ENCODE results near the gene FBXO34. TPM values are rescaled to one million over a fixed set of nuclear protein-coding genes. Genes with fewer than 3 reads are reported as not detected.
A peak's percentile ranks its signal among the peaks of the same experiment; 100 is the strongest.
"Not testable (repeated sequence)": the region's sequence is repeated elsewhere in the genome, so short reads cannot be mapped to it uniquely, and the experiment has no call there.

The FBXO34 gene
- total and polyA plus RNA-seq, 5 donors = 10.2 to 30.0 (median 24.3) TPM

DNA sequence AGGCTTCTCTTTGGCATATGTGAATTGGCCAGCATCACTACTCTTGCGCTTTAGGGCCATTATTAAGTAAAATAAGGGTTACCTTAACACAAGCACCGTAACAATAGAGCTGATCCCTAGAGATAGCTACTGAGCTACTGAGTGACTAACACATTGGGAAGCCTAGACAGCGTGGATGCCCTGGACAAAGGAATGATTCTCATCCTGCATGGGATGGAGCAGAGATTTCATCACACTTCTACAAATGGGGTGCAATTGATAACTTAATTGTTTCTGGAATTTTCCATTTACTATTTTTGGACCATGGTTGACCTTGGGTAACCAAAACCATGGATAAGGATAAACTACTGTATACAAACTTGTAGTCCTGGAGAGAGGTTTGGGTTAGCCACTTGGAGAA lies 57.1 kb downstream of the FBXO34 start:
- peaks cover 4% of the 10 kb centered on the region for H3K4me1 ChIP-seq (ENCODE audit: control insufficient read depth, insufficient read depth, low read length)
- no peak overlapping the region for H3K4me3 ChIP-seq (ENCODE audit: low read length)
- ATAC-seq (peak in 1 of 2 donors; percentile 45), DNase-seq (no peak)
- WGBS = 81% methylated on average over 3 of the region's 3 CpGs
- no peaks in the 10 kb centered on the region for H3K9me3 ChIP-seq (ENCODE audit: control insufficient read depth, low read length)
- intact Hi-C loops (cut with DNase I) = no loop called here
- no peak overlapping the region for H3K27ac ChIP-seq (ENCODE audit: low read length)
- H3K27me3 ChIP-seq (ENCODE audit: control insufficient read depth, insufficient read depth) = no peaks in the 10 kb centered on the region

DNA sequence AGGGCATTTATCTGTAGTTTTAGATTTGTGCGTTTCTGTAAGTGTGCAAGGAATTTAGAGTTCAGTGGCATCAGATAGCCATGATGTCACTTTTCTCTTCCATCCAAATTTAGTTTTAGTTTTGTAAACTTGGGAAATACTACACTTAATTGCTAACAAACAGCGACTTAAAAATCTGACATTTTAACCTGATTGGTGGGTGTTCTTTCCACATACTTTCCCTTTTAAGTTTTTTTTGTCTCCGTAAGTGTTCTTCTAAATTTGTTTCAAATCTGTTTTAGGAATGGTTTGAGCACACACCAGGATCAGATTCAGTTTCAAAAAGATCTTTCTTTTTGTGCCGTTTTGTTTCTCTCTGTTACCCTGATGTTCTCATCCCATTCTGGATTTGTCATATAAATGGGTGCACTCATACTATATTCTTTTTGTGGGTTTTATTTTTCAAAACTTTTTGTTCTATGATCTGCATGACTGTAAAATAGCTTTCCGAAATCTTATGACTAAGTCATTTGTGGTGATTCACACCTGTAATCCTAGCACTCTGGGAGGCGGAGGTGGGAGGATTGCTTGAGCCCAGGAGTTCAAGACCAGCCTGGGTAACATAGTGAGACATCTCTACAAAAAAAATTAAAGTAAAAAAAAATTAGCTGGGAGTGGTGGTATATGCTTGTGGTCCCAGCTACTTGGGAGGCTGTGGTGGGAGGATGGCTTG lies 58.9 kb downstream of the FBXO34 start:
- Histone ChIP-seq H3K27me3 (ENCODE audit: control insufficient read depth, insufficient read depth) (no peaks in the 10 kb centered on the region), H3K4me3 (ENCODE audit: low read length) (no peak overlapping the region), H3K9me3 (ENCODE audit: control insufficient read depth, low read length) (no peaks in the 10 kb centered on the region), H3K4me1 (ENCODE audit: control insufficient read depth, insufficient read depth, low read length) (peaks cover 4% of the 10 kb centered on the region), H3K27ac (ENCODE audit: low read length) (no peak overlapping the region)
- WGBS = 61% methylated on average over 6 of the region's 6 CpGs
- ATAC-seq = no peak
- intact Hi-C loops (cut with DNase I) = no loop called here
- DNase-seq = no peak

DNA sequence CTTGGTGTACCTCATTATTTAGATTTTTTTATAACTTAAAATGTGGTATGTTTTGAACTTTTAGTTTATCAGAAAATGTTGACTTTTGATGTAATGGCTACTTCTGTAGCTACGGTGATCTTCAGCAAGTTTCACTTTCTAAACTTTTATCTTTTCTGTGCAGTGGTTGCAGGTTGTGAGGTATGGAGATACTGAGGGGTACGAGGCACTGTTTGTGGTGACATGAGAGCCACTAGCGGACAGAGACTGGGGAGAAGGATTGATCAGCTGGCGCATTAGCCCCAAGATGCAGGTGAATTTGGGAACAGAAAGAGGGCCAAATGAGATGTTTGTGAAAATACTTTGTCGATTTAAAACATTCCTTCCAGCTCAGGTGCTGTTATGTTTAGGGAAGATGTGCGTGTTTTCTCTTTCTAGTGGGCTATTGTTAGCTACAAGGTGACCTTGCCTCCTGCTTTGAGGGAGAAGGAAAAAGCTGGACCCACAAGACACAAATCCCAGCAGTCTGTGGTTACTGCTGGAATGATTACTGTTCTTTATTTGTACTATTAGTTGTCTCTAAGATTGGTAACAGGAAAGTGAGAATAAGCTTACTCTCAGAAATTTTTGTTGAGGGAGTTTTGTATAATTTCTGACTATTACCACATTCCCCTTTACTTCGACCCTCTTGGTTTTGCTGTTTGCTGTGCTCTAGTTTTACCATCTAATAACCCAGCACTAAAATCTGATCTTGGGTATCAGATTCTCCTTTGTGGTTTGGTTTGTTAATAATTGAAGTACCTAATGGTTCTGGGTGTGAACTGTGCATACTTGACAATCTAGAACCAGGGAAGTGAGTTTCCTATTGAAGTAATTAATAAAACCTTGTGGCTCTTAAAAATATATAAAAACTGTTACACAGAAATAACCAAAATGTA lies 61.7 kb downstream of the FBXO34 start:
- intact Hi-C loops (cut with DNase I) = no loop called here
- ATAC-seq = no peak
- H3K27ac ChIP-seq (ENCODE audit: low read length) = peak overlapping the region; percentile 19

DNA sequence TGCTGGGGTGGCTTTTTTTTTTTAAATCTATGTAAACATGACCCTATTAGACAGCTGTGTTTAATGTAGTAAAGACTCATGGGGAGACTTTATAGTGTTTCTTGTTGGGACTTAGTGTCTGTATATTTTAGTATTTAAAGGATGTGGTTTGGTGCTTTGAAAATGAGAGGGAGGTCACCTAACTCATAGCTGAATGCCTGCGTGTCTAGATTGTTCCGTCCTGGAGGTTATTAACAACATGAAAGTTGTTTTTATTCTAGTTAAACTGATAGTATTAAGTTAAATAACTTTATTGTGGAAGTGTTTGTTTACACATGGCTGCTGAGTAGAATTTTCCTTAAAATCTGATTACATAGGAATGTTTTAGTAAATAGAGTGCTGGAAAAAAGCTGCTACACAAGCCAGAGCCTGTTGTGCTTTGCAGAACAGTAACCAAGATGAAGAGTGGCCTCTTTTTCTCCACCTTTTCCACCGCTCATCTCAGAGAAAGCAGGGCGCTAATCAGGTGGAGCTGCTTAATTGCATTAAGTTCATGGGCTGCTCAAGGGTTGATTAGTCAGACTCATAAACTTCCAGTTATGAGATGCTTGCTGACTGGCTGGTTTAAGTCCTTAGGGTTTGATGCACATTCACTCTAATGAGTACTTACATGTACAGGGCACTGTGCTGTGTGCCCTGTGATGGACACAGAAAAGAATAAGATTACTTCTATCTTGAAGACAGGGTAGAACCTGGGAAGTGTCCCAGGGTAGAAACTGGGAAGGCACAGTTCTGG lies 62.7 kb downstream of the FBXO34 start:
- Histone ChIP-seq H3K9me3 (ENCODE audit: control insufficient read depth, low read length) (no peaks in the 10 kb centered on the region), H3K4me3 (ENCODE audit: low read length) (no peak overlapping the region), H3K4me1 (ENCODE audit: control insufficient read depth, insufficient read depth, low read length) (peaks cover 2% of the 10 kb centered on the region), H3K27me3 (ENCODE audit: control insufficient read depth, insufficient read depth) (no peaks in the 10 kb centered on the region), H3K27ac (ENCODE audit: low read length) (no peak overlapping the region)
- ATAC-seq = peak; percentile 15 to 50
- DNase-seq = no peak
- intact Hi-C loops (cut with DNase I) = no loop called here
- WGBS = 80% methylated on average over 4 of the region's 4 CpGs

More for the DNA sequence above, 61.7 kb downstream of the FBXO34 start:
- Histone ChIP-seq H3K9me3 (ENCODE audit: control insufficient read depth, low read length) (no peaks in the 10 kb centered on the region), H3K27me3 (ENCODE audit: control insufficient read depth, insufficient read depth) (no peaks in the 10 kb centered on the region), H3K4me1 (ENCODE audit: control insufficient read depth, insufficient read depth, low read length) (peaks cover 4% of the 10 kb centered on the region), H3K4me3 (ENCODE audit: low read length) (no peak overlapping the region)
- 77% methylated on average over 7 of the region's 7 CpGs for WGBS
- no peak for DNase-seq

DNA sequence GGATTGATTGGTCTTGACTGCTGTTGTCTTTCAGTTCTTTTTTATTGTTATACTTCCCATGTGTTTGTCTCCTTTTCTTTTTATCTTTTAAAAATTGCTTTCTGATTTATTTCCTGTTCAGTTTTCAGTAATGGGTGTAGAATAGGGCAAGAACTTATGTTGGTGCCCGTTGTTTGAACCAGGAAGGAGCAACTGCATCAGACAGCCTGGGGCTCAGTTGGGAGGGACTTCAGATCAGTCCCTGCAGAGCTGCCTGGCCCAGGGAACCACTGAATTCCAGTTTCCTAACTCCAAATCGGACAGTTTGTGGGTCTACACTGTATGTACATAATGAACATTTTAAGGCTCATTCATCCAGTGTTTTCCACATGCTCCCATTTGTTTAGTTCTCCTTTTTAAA lies 64.9 kb downstream of the FBXO34 start:
- no peaks in the 10 kb centered on the region for H3K9me3 ChIP-seq (ENCODE audit: control insufficient read depth, low read length)
- 45% methylated on average over 2 of the region's 2 CpGs for WGBS
- no peak overlapping the region for H3K27ac ChIP-seq (ENCODE audit: low read length)
- intact Hi-C loops (cut with DNase I) = no loop called here
- H3K4me3 ChIP-seq (ENCODE audit: low read length) = no peak overlapping the region
- DNase-seq = no peak
- peaks cover 2% of the 10 kb centered on the region for H3K4me1 ChIP-seq (ENCODE audit: control insufficient read depth, insufficient read depth, low read length)
- peak; percentile 49 to 69 for ATAC-seq
- no peaks in the 10 kb centered on the region for H3K27me3 ChIP-seq (ENCODE audit: control insufficient read depth, insufficient read depth)

DNA sequence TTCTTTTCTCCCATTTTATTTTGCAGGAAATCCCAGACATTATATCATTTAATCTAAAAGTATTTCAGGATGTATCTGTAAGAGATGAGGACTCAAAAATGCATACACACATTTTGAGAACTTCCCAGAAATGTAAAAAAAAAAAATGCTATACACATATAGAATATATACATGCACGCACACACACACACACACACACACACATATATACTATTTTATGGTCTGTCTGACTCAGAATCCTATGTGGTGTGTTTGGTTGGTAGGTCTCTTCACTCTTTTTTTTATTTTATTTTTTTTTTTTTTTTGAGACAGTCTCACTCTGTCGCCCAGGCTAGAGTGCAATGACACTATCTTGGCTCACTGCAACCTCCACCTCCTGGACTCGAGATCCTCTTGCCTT lies 65.5 kb downstream of the FBXO34 start:
- no peaks in the 10 kb centered on the region for H3K27me3 ChIP-seq (ENCODE audit: control insufficient read depth, insufficient read depth)
- 92% methylated on average over 3 of the region's 3 CpGs for WGBS
- intact Hi-C loops (cut with DNase I) = no loop called here
- H3K4me1 ChIP-seq (ENCODE audit: control insufficient read depth, insufficient read depth, low read length) = peaks cover 2% of the 10 kb centered on the region
- ATAC-seq (no peak), DNase-seq (no peak)
- no peak overlapping the region for H3K4me3 ChIP-seq (ENCODE audit: low read length)
- H3K27ac ChIP-seq (ENCODE audit: low read length) = no peak overlapping the region
- H3K9me3 ChIP-seq (ENCODE audit: control insufficient read depth, low read length) = no peaks in the 10 kb centered on the region

DNA sequence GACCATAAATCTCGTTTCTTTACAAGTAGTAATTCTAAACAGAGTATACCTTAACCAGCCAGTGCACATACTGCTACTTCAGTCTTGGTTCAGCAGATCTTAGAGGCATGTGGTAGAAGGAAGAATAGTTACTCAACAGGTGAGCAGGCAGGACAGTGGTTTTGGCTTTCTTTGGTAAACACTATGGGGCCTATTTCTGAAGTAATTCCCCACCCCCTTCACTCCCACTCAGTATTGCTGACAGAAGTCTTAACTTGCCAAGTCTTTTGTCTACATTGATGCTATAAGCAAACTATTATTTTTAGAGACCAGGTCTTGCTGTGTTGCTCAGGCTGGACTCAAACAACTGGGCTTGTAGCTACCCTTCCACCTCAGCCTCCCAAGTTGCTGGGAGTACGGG lies 68.5 kb downstream of the FBXO34 start:
- WGBS = 66% methylated on average over 2 of the region's 2 CpGs
- Histone ChIP-seq H3K9me3 (ENCODE audit: control insufficient read depth, low read length) (no peaks in the 10 kb centered on the region), H3K4me3 (ENCODE audit: low read length) (no peak overlapping the region), H3K27me3 (ENCODE audit: control insufficient read depth, insufficient read depth) (no peaks in the 10 kb centered on the region), H3K4me1 (ENCODE audit: control insufficient read depth, insufficient read depth, low read length) (peaks cover 2% of the 10 kb centered on the region), H3K27ac (ENCODE audit: low read length) (no peak overlapping the region)
- DNase-seq = no peak
- no peak for ATAC-seq
- intact Hi-C loops (cut with DNase I) = loop anchor here in 1 of 4 donors (10.0 kb wide), 1 partner anchor 65 kb away; the partner anchor contains the start of gene FBXO34

DNA sequence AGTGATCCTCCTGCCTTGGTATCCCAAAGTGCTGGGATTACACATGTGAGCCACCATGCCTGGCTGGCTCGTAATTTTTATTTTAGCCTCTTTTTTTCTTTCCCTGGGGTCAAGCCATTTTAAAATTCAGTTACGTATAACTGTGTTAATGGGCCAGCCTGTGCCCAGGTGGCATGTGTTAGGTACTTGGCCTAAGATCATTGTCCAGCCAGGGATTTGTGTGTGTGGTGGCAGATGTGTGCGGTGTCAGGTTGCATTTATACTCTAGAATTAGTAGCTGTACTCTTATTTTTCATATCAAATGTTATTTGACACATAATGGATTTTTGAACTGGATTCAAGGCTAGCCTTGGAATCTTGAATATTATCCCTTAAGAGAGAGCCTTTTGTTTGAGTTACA lies 69.3 kb downstream of the FBXO34 start:
- ATAC-seq = no peak
- intact Hi-C loops (cut with DNase I) = loop anchor here in 1 of 4 donors (10.0 kb wide), 1 partner anchor 66 kb away; the partner anchor contains the start of gene FBXO34
- WGBS = 88% methylated on average over 3 of the region's 3 CpGs

DNA sequence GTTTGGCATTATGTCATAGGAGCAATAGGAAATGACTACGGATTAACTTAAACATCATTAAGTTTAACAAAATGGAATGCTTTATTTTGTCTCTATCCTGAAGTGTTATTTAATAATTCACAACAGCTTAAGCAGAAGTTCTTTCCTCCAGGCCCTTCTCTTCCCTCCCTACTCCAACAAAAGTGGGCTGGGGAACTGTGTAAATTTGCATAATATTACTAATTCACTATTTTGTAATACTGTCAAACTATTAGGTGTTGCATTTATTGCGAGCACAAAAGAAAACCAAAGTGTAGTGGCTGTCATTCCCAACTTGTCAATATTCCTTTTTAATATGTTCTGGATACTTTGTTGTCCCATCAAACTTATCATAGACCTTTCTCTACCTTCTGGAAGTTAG lies 70.6 kb downstream of the FBXO34 start:
- Histone ChIP-seq H3K27ac (ENCODE audit: low read length) (no peak overlapping the region), H3K27me3 (ENCODE audit: control insufficient read depth, insufficient read depth) (no peaks in the 10 kb centered on the region), H3K4me1 (ENCODE audit: control insufficient read depth, insufficient read depth, low read length) (peaks cover 8% of the 10 kb centered on the region), H3K9me3 (ENCODE audit: control insufficient read depth, low read length) (no peaks in the 10 kb centered on the region), H3K4me3 (ENCODE audit: low read length) (no peak overlapping the region)
- ATAC-seq = no peak
- no peak for DNase-seq
- intact Hi-C loops (cut with DNase I) = loop anchor here in 1 of 4 donors (10.0 kb wide), 1 partner anchor 67 kb away; the partner anchor contains the start of gene FBXO34
- 83% methylated on average over 2 of the region's 2 CpGs for WGBS

More for the DNA sequence above, 69.3 kb downstream of the FBXO34 start:
- no peak for DNase-seq
- H3K4me1 ChIP-seq (ENCODE audit: control insufficient read depth, insufficient read depth, low read length) = peaks cover 8% of the 10 kb centered on the region
- H3K27me3 ChIP-seq (ENCODE audit: control insufficient read depth, insufficient read depth) = no peaks in the 10 kb centered on the region
- H3K27ac ChIP-seq (ENCODE audit: low read length) = no peak overlapping the region
- no peak overlapping the region for H3K4me3 ChIP-seq (ENCODE audit: low read length)
- H3K9me3 ChIP-seq (ENCODE audit: control insufficient read depth, low read length) = no peaks in the 10 kb centered on the region

DNA sequence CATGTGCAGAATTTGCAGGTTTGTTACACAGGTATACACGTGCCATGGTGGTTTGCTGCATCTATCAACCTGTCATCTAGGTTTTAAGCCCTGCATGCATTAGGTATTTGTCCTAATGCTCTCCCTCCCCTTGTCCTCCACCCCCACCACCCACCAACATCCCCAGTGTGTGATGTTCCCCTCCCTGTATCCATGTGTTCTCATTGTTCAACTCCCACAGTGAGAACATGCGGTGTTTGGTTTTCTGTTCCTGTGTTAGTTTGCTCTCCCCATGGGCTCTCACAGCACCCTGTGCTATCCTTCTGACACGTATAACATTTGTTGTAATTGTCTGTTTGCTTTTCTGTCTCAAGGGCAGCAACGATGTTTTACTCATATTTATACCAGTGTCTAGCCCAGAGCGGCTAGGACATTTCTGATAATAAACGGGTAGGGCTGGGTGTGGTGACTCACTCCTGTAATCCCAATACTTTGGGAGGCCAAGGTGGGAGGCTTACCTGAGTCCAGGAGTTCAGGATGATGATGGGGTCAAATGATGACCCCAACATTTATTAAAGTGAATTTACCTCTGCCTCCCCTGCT lies 73.5 kb downstream of the FBXO34 start:
- not testable (repeated sequence) for H3K27ac ChIP-seq (ENCODE audit: low read length); H3K4me3 ChIP-seq (ENCODE audit: low read length); H3K4me1 ChIP-seq (ENCODE audit: control insufficient read depth, insufficient read depth, low read length); H3K27me3 ChIP-seq (ENCODE audit: control insufficient read depth, insufficient read depth); H3K9me3 ChIP-seq (ENCODE audit: control insufficient read depth, low read length); ATAC-seq; DNase-seq
- intact Hi-C loops (cut with DNase I) = loop anchor here in 1 of 4 donors (10.0 kb wide), 1 partner anchor 70 kb away; the partner anchor contains the start of gene FBXO34
- WGBS = 87% methylated on average over 6 of the region's 6 CpGs

Measured in right cardiac atrium (tissue), 5 donors.